COLO668 (cell line): ENCODE measurements around the gene SNX24.
"Not testable (repeated sequence)": the region's sequence is repeated elsewhere in the genome, so short reads cannot be mapped to it uniquely, and the experiment has no call there.

Experiments used
- DNase-seq: peaks from one replicate; lab custom pipeline; 2025; ENCODE audit not compliant: unreplicated experiment; lab: John Stamatoyannopoulos, UW

Gene SNX24

GRCh38 chr5:122870219-122870856 lies 24.9 kb downstream of the SNX24 start:
- no peak for DNase-seq

GRCh38 chr5:122871661-122872060 lies 26.2 kb downstream of the SNX24 start:
- no peak for DNase-seq

GRCh38 chr5:122874179-122874875 lies 28.9 kb downstream of the SNX24 start:
- no peak for DNase-seq

- no peak for DNase-seq
Measured at GRCh38 chr5:122877518-122877917, 32.1 kb downstream of the SNX24 start.

GRCh38 chr5:122879076-122879475 lies 33.7 kb downstream of the SNX24 start:
- DNase-seq = no peak

GRCh38 chr5:122880170-122880689 lies 34.8 kb downstream of the SNX24 start:
- no peak for DNase-seq

GRCh38 chr5:122880749-122881148 lies 35.3 kb downstream of the SNX24 start:
- DNase-seq = no peak

- no peak for DNase-seq
Measured at GRCh38 chr5:122882831-122883230, 37.4 kb downstream of the SNX24 start.

- DNase-seq = no peak
Measured at GRCh38 chr5:122885045-122885517, 39.7 kb downstream of the SNX24 start.

- no peak for DNase-seq
Measured at GRCh38 chr5:122885891-122886290, 40.5 kb downstream of the SNX24 start.

GRCh38 chr5:122895141-122895540 lies 49.7 kb downstream of the SNX24 start:
- no peak for DNase-seq

GRCh38 chr5:122896598-122897282 lies 51.3 kb downstream of the SNX24 start:
- no peak for DNase-seq

- no peak for DNase-seq
Measured at GRCh38 chr5:122897283-122897602, 51.8 kb downstream of the SNX24 start.

GRCh38 chr5:122901346-122901745 lies 55.9 kb downstream of the SNX24 start:
- no peak for DNase-seq

- DNase-seq = no peak
Measured at GRCh38 chr5:122902263-122902662, 56.9 kb downstream of the SNX24 start.

- DNase-seq = no peak
Measured at GRCh38 chr5:122906768-122907167, 61.4 kb downstream of the SNX24 start.

GRCh38 chr5:122907276-122907675 lies 61.9 kb downstream of the SNX24 start:
- no peak for DNase-seq

GRCh38 chr5:122908108-122908507 lies 62.7 kb downstream of the SNX24 start:
- no peak for DNase-seq

- DNase-seq = no peak
Measured at GRCh38 chr5:122908662-122909061, 63.2 kb downstream of the SNX24 start.

GRCh38 chr5:122909470-122910100 lies 64.2 kb downstream of the SNX24 start:
- no peak for DNase-seq

- DNase-seq = not testable (repeated sequence)
Measured at GRCh38 chr5:122913436-122913835, 68.0 kb downstream of the SNX24 start.
